ENCODE measurements around the gene BMPR1A.

The BMPR1A gene

GRCh38 chr10:86964847-86965190 lies 208.4 kb downstream of the BMPR1A start:
- TF ChIP-seq REST (IDR thresholded peaks at IDR 0.05; ENCODE audit: insufficient read depth in 1 of 2, low read depth in 2 of 2, low read length in 2 of 2) (no peak), FOXP2 (optimal IDR thresholded peaks at IDR 0.05; ENCODE audit: borderline replicate concordance, extremely low read depth, extremely low read length, insufficient read depth) (no peak), SIN3A (IDR thresholded peaks at IDR 0.05; ENCODE audit: borderline replicate concordance, insufficient read depth, low read length) (no peak), TAF1 (IDR thresholded peaks at IDR 0.05; ENCODE audit: borderline replicate concordance, insufficient read depth, low read length) (no peak), POLR2AphosphoS5 (IDR thresholded peaks at IDR 0.05; ENCODE audit: low read depth, low read length) (no peak)

GRCh38 chr10:86965986-86966654 lies 209.7 kb downstream of the BMPR1A start:
- TF ChIP-seq POLR2AphosphoS5 (IDR thresholded peaks at IDR 0.05; ENCODE audit: low read depth, low read length) (no peak), FOXP2 (optimal IDR thresholded peaks at IDR 0.05; ENCODE audit: borderline replicate concordance, extremely low read depth, extremely low read length, insufficient read depth) (no peak), SIN3A (IDR thresholded peaks at IDR 0.05; ENCODE audit: borderline replicate concordance, insufficient read depth, low read length) (no peak), TAF1 (IDR thresholded peaks at IDR 0.05; ENCODE audit: borderline replicate concordance, insufficient read depth, low read length) (no peak), REST (IDR thresholded peaks at IDR 0.05; ENCODE audit: insufficient read depth in 1 of 2, low read depth in 2 of 2, low read length in 2 of 2) (no peak)

- no peak for TF ChIP-seq FOXP2 (optimal IDR thresholded peaks at IDR 0.05; ENCODE audit: borderline replicate concordance, extremely low read depth, extremely low read length, insufficient read depth)
- no peak for TF ChIP-seq SIN3A (IDR thresholded peaks at IDR 0.05; ENCODE audit: borderline replicate concordance, insufficient read depth, low read length)
- TF ChIP-seq REST (IDR thresholded peaks at IDR 0.05; ENCODE audit: insufficient read depth in 1 of 2, low read depth in 2 of 2, low read length in 2 of 2): no peak
- no peak for TF ChIP-seq TAF1 (IDR thresholded peaks at IDR 0.05; ENCODE audit: borderline replicate concordance, insufficient read depth, low read length)
- no peak for TF ChIP-seq POLR2AphosphoS5 (IDR thresholded peaks at IDR 0.05; ENCODE audit: low read depth, low read length)
Observed at GRCh38 chr10:86967481-86967941, 211.1 kb downstream of the BMPR1A start.

GRCh38 chr10:86968271-86968993 lies 212.0 kb downstream of the BMPR1A start, which contains the start of gene ADIRF:
TSS of gene ADIRF (plus strand) at chr10:86968482. CDS start at chr10:86968545, 63 bp downstream.
- TF ChIP-seq POLR2AphosphoS5 (IDR thresholded peaks at IDR 0.05; ENCODE audit: low read depth, low read length) (no peak), SIN3A (IDR thresholded peaks at IDR 0.05; ENCODE audit: borderline replicate concordance, insufficient read depth, low read length) (no peak), FOXP2 (optimal IDR thresholded peaks at IDR 0.05; ENCODE audit: borderline replicate concordance, extremely low read depth, extremely low read length, insufficient read depth) (no peak), TAF1 (IDR thresholded peaks at IDR 0.05; ENCODE audit: borderline replicate concordance, insufficient read depth, low read length) (no peak), REST (IDR thresholded peaks at IDR 0.05; ENCODE audit: insufficient read depth in 1 of 2, low read depth in 2 of 2, low read length in 2 of 2) (no peak)
